ENCODE measurements around the gene ADAM10.

The ADAM10 gene

GRCh38 chr15:58639002-58639756 is 110.3 kb downstream of the ADAM10 start:
- H3K4me3 ChIP-seq (ENCODE audit: low read depth, low read length) = no peak overlapping the region
- DNase-seq (ENCODE audit: low read depth, low spot score) = no peak
- TF ChIP-seq, protein P1, sequence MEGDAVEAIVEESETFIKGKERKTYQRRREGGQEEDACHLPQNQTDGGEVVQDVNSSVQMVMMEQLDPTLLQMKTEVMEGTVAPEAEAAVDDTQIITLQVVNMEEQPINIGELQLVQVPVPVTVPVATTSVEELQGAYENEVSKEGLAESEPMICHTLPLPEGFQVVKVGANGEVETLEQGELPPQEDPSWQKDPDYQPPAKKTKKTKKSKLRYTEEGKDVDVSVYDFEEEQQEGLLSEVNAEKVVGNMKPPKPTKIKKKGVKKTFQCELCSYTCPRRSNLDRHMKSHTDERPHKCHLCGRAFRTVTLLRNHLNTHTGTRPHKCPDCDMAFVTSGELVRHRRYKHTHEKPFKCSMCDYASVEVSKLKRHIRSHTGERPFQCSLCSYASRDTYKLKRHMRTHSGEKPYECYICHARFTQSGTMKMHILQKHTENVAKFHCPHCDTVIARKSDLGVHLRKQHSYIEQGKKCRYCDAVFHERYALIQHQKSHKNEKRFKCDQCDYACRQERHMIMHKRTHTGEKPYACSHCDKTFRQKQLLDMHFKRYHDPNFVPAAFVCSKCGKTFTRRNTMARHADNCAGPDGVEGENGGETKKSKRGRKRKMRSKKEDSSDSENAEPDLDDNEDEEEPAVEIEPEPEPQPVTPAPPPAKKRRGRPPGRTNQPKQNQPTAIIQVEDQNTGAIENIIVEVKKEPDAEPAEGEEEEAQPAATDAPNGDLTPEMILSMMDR (IDR thresholded peaks at IDR 0.05; ENCODE audit: insufficient read depth, low read length, missing control alignments) = no peak
- ChIA-PET CTCF (interaction anchor here (1.6 kb wide), 1 partner anchor 369 kb away, joined by 3 read pairs; no protein-coding TSS in a partner anchor), POLR2A (no interaction called here)

GRCh38 chr15:58632789-58633188 is 116.7 kb downstream of the ADAM10 start:
- TF ChIP-seq, protein P1 (IDR thresholded peaks at IDR 0.05; ENCODE audit: insufficient read depth, low read length, missing control alignments) = no peak
- DNase-seq (ENCODE audit: low read depth, low spot score) = no peak
- ChIA-PET POLR2A (no interaction called here), CTCF (no interaction called here)
- H3K4me3 ChIP-seq (ENCODE audit: low read depth, low read length) = no peak overlapping the region

- POLR2A ChIA-PET = no interaction called here
- TF ChIP-seq, protein P1 (IDR thresholded peaks at IDR 0.05; ENCODE audit: insufficient read depth, low read length, missing control alignments) = no peak
- H3K4me3 ChIP-seq (ENCODE audit: low read depth, low read length) = no peak overlapping the region
- DNase-seq (ENCODE audit: low read depth, low spot score) = no peak
- CTCF ChIA-PET = no interaction called here
Measured at GRCh38 chr15:58631319-58631718, 118.2 kb downstream of the ADAM10 start.

GRCh38 chr15:58629625-58630024 is 119.9 kb downstream of the ADAM10 start:
- TF ChIP-seq, protein P1 (IDR thresholded peaks at IDR 0.05; ENCODE audit: insufficient read depth, low read length, missing control alignments) = no peak
- ChIA-PET POLR2A (no interaction called here), CTCF (no interaction called here)
- DNase-seq (ENCODE audit: low read depth, low spot score) = no peak
- no peak overlapping the region for H3K4me3 ChIP-seq (ENCODE audit: low read depth, low read length)

DNA sequence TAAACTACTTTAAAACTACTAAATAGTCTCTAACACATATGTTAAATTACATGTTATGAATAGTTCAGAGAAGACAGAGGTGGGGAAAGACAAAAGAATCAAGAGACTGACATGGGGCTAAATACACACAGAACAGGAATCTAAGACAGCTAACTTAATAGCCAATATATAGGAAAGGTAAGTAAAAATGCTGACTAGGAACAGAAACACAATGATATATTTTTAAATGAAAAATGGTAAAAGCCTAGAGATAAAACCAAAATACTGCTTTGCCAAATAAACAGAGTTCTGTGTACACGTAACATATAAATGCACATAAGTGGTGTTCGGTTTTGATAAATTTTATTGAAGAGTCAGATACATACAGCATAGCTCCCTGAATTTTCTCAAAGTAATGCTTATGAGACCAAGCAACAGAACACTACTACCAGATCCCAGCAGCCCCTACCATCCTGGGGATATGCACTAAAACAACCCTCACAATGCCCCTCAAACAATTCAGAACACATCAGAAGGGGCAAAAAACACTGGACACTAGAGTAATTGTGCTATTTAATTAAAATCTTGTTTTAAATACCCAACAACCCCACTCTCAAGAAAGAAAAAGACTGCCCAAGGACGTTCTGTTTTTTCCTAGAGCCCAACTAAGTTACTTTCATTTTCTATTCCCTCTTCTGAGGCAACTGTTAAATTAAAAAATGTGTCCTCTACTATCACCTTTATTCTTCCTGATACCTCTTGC is 121.1 kb downstream of the ADAM10 start:
- peak overlapping the region; percentile 21 for H3K4me3 ChIP-seq (ENCODE audit: low read depth, low read length)

GRCh38 chr15:58627701-58628100 is 121.8 kb downstream of the ADAM10 start:
- ChIA-PET CTCF (no interaction called here), POLR2A (no interaction called here)
- no peak overlapping the region for H3K4me3 ChIP-seq (ENCODE audit: low read depth, low read length)
- TF ChIP-seq, protein P1 (IDR thresholded peaks at IDR 0.05; ENCODE audit: insufficient read depth, low read length, missing control alignments) = no peak
- no peak for DNase-seq (ENCODE audit: low read depth, low spot score)

More for the DNA sequence above, 121.1 kb downstream of the ADAM10 start:
- ChIA-PET POLR2A (no interaction called here), CTCF (no interaction called here)
- DNase-seq (ENCODE audit: low read depth, low spot score) = no peak
- TF ChIP-seq, protein P1 (IDR thresholded peaks at IDR 0.05; ENCODE audit: insufficient read depth, low read length, missing control alignments) = no peak

All from AG04449 (cell line).